T follicular helper cell (primary cell): ENCODE measurements around the gene LARP1.
A peak's percentile ranks its signal among the peaks of the same experiment; 100 is the strongest.
"Not testable (repeated sequence)": the region's sequence is repeated elsewhere in the genome, so short reads cannot be mapped to it uniquely, and the experiment has no call there.

Experiments
- DNase-seq: peaks from one replicate; pipeline ENCODE4 v3.0.0-alpha.2; 2020; ENCODE audit warnings: low read depth

The LARP1 gene

GRCh38 chr5:154793599-154794524, 38.7 kb downstream of the LARP1 start:
- DNase-seq: no peak

GRCh38 chr5:154794525-154795234, 39.5 kb downstream of the LARP1 start:
- DNase-seq: no peak

GRCh38 chr5:154795235-154795596, 40.0 kb downstream of the LARP1 start:
- no peak for DNase-seq

- DNase-seq: no peak
Observed at GRCh38 chr5:154797762-154798161, 42.6 kb downstream of the LARP1 start.

GRCh38 chr5:154800582-154800981, 45.4 kb downstream of the LARP1 start:
- DNase-seq: no peak

- DNase-seq: no peak
Observed at GRCh38 chr5:154801083-154801482, 45.9 kb downstream of the LARP1 start.

- DNase-seq: no peak
Observed at GRCh38 chr5:154802050-154802449, 46.9 kb downstream of the LARP1 start.

- DNase-seq: no peak
Observed at GRCh38 chr5:154806176-154806575, 51.0 kb downstream of the LARP1 start.

- DNase-seq: no peak
Observed at GRCh38 chr5:154811239-154811638, 56.1 kb downstream of the LARP1 start.

GRCh38 chr5:154811653-154812465, 56.7 kb downstream of the LARP1 start:
- DNase-seq: peak; percentile 52

- no peak for DNase-seq
Observed at GRCh38 chr5:154813158-154813557, 58.0 kb downstream of the LARP1 start.

GRCh38 chr5:154813736-154814135, 58.6 kb downstream of the LARP1 start:
- no peak for DNase-seq

GRCh38 chr5:154815025-154815424, 59.8 kb downstream of the LARP1 start:
- DNase-seq: no peak

GRCh38 chr5:154815684-154816247, 60.6 kb downstream of the LARP1 start:
- DNase-seq: no peak

- DNase-seq: no peak
Observed at GRCh38 chr5:154816891-154817492, 61.8 kb downstream of the LARP1 start.

- DNase-seq: no peak
Observed at GRCh38 chr5:154817815-154818214, 62.6 kb downstream of the LARP1 start.

GRCh38 chr5:154818471-154819116, 63.4 kb downstream of the LARP1 start:
- no peak for DNase-seq

- no peak for DNase-seq
Observed at GRCh38 chr5:154819546-154819945, 64.4 kb downstream of the LARP1 start.

GRCh38 chr5:154820383-154820782, 65.2 kb downstream of the LARP1 start:
- no peak for DNase-seq

GRCh38 chr5:154822896-154823295, 67.7 kb downstream of the LARP1 start:
- DNase-seq: not testable (repeated sequence)

GRCh38 chr5:154823605-154824004, 68.4 kb downstream of the LARP1 start:
- no peak for DNase-seq
